HG03060 (cell line): ENCODE results near the gene FTO.

ENCODE experiments used
- ATAC-seq: cut with Tn5 transposase; IDR thresholded peaks from one replicate; pipeline ENCODE4 v1.9.1; 2021; ENCODE audit warnings: low read depth, moderate number of reproducible peaks; ENCODE audit not compliant: unreplicated experiment

Gene FTO

GRCh38 chr16:54160939-54161897, 457.3 kb downstream of the FTO start:
- no peak for ATAC-seq

- ATAC-seq, result no peak
These were observed 459.4 kb downstream of the FTO start for GRCh38 chr16:54163197-54163843.

- ATAC-seq, result no peak
These were observed 460.8 kb downstream of the FTO start for GRCh38 chr16:54164789-54165173.

GRCh38 chr16:54165174-54165911, 461.4 kb downstream of the FTO start:
- no peak for ATAC-seq

- no peak for ATAC-seq
These were observed 462.2 kb downstream of the FTO start for GRCh38 chr16:54165912-54166865.

GRCh38 chr16:54169112-54169511, 465.2 kb downstream of the FTO start:
- no peak for ATAC-seq

GRCh38 chr16:54171626-54172537, 467.9 kb downstream of the FTO start:
- ATAC-seq, result no peak

- no peak for ATAC-seq
These were observed 469.5 kb downstream of the FTO start for GRCh38 chr16:54173490-54173889.

- ATAC-seq, result no peak
These were observed 470.2 kb downstream of the FTO start for GRCh38 chr16:54174201-54174600.

- ATAC-seq, result no peak
These were observed 470.8 kb downstream of the FTO start for GRCh38 chr16:54174750-54175149.

GRCh38 chr16:54175169-54175551, 471.2 kb downstream of the FTO start:
- no peak for ATAC-seq

- no peak for ATAC-seq
These were observed 471.8 kb downstream of the FTO start for GRCh38 chr16:54175552-54176375.

GRCh38 chr16:54176376-54176901, 472.5 kb downstream of the FTO start:
- ATAC-seq, result no peak

- ATAC-seq, result no peak
These were observed 473.3 kb downstream of the FTO start for GRCh38 chr16:54177052-54177861.

- no peak for ATAC-seq
These were observed 474.0 kb downstream of the FTO start for GRCh38 chr16:54177862-54178477.

GRCh38 chr16:54178478-54178976, 474.6 kb downstream of the FTO start:
- no peak for ATAC-seq
